HG02885 (cell line): ENCODE results near the gene ESPNL.
A peak's percentile ranks its signal among the peaks of the same experiment; 100 is the strongest.

ENCODE experiments used
- ATAC-seq: cut with Tn5 transposase; IDR thresholded peaks from one replicate; pipeline ENCODE4 v1.9.1; 2021; ENCODE audit warnings: mild to moderate bottlenecking; ENCODE audit not compliant: unreplicated experiment, poor library complexity

The ESPNL gene

GRCh38 chr2:238127165-238128060 is 27.3 kb downstream of the ESPNL start:
- peak; percentile 50 for ATAC-seq

GRCh38 chr2:238128061-238128440 is 27.9 kb downstream of the ESPNL start:
- no peak for ATAC-seq

- ATAC-seq = no peak
Measured at GRCh38 chr2:238128534-238129001, 28.4 kb downstream of the ESPNL start.

- no peak for ATAC-seq
Measured at GRCh38 chr2:238129166-238130010, 29.2 kb downstream of the ESPNL start.

- no peak for ATAC-seq
Measured at GRCh38 chr2:238130111-238130695, 30.1 kb downstream of the ESPNL start.

GRCh38 chr2:238130696-238131628 is 30.8 kb downstream of the ESPNL start:
- no peak for ATAC-seq

GRCh38 chr2:238131761-238132462 is 31.8 kb downstream of the ESPNL start:
- no peak for ATAC-seq

GRCh38 chr2:238132463-238133450 is 32.6 kb downstream of the ESPNL start:
- ATAC-seq = no peak

GRCh38 chr2:238133499-238134392 is 33.6 kb downstream of the ESPNL start:
- no peak for ATAC-seq

GRCh38 chr2:238134393-238134785 is 34.2 kb downstream of the ESPNL start:
- no peak for ATAC-seq

- no peak for ATAC-seq
Measured at GRCh38 chr2:238135601-238136150, 35.5 kb downstream of the ESPNL start.

GRCh38 chr2:238136820-238137537 is 36.8 kb downstream of the ESPNL start:
- ATAC-seq = no peak

- ATAC-seq = no peak
Measured at GRCh38 chr2:238137885-238138284, 37.7 kb downstream of the ESPNL start.

- no peak for ATAC-seq
Measured at GRCh38 chr2:238138331-238139195, 38.4 kb downstream of the ESPNL start, which contains the start of gene KLHL30. TSS of gene KLHL30 (plus strand) at chr2:238138668. CDS start at chr2:238140755, 2,087 bp downstream.
